Measurements from ENCODE around the gene PKP1.

Gene PKP1

GRCh38 chr1:201376464-201377374, 93.4 kb downstream of the PKP1 start:
- no peak for DNase-seq

GRCh38 chr1:201377611-201378092, 94.3 kb downstream of the PKP1 start, which contains the start of gene TNNT2:
Gene TNNT2 (minus strand): TSS chr1:201377680. CDS start chr1:201373254, 4,426 bp downstream.
- no peak for DNase-seq

GRCh38 chr1:201378804-201379203, 95.5 kb downstream of the PKP1 start:
- no peak for DNase-seq

- DNase-seq: no peak
Observed at GRCh38 chr1:201379733-201380242, 96.5 kb downstream of the PKP1 start.

GRCh38 chr1:201381130-201381529, 97.8 kb downstream of the PKP1 start:
- DNase-seq: no peak
